T-helper 17 cell (primary cell): ENCODE data around the gene DRAP1. TPM values are rescaled to one million over a fixed set of nuclear protein-coding genes. Genes with fewer than 3 reads are reported as not detected.
A peak's percentile ranks its signal among the peaks of the same experiment; 100 is the strongest.

ENCODE experiments used
- ATAC-seq: fragments of 150-1000 bp; cut with Tn5 transposase; 2 replicates; pipeline ENCODE4 v1.10.0; 2021; ENCODE audit warnings: mild to moderate bottlenecking, moderate library complexity
- DNase-seq, 3 donors: peaks; one replicate each; pipeline versions ENCODE4 v3.0.0 to v3.0.0-alpha.2; 2020 to 2021
- H3K9me3 ChIP-seq: one replicate; pipeline ENCODE4 v1.7.0; 2013; ENCODE audit warnings: low read length, mild to moderate bottlenecking; ENCODE audit not compliant: control insufficient read depth, poor library complexity, severe bottlenecking
- H3K27ac Mint-ChIP-seq: one replicate; pipeline ENCODE4 v1.8.0; 2022; ENCODE audit warnings: mild to moderate bottlenecking, moderate library complexity, mixed read lengths
- H3K27me3 Mint-ChIP-seq: one replicate; pipeline ENCODE4 v1.8.0; 2022; ENCODE audit warnings: mixed read lengths
- H3K36me3 Mint-ChIP-seq: one replicate; pipeline ENCODE4 v1.8.0; 2022; ENCODE audit warnings: low read depth, mixed read lengths
- H3K4me1 Mint-ChIP-seq: one replicate; pipeline ENCODE4 v1.8.0; 2022; ENCODE audit warnings: mild to moderate bottlenecking, mixed read lengths
- H3K4me3 Mint-ChIP-seq: one replicate; pipeline ENCODE4 v1.8.0; 2022; ENCODE audit warnings: mild to moderate bottlenecking, moderate library complexity, mixed read lengths
- total RNA-seq, 4 donors: library from RNA in 2 of 4; stranded (reverse) in 2 of 4; gene quantifications; one replicate each; pipeline ENCODE4 v1.2.3 and lab custom pipeline; 2022 to 2026

The DRAP1 gene
- total RNA-seq, 2 donors from 2014 or later = 63.1 to 65.7 TPM

GRCh38 chr11:65919573-65920371, 546 bp downstream of the DRAP1 start:
- Mint-ChIP-seq H3K27me3 (no peaks in the 10 kb centered on the region), H3K27ac (peak overlapping the region; percentile 81), H3K36me3 (no peaks in the 10 kb centered on the region), H3K4me3 (peak overlapping the region; percentile 94), H3K4me1 (peaks cover 25% of the 10 kb centered on the region)
- H3K9me3 ChIP-seq = no peaks in the 10 kb centered on the region
- peak; percentile 47 for ATAC-seq
- DNase-seq = peak; percentile 42 to 66 (median 66)

DNA sequence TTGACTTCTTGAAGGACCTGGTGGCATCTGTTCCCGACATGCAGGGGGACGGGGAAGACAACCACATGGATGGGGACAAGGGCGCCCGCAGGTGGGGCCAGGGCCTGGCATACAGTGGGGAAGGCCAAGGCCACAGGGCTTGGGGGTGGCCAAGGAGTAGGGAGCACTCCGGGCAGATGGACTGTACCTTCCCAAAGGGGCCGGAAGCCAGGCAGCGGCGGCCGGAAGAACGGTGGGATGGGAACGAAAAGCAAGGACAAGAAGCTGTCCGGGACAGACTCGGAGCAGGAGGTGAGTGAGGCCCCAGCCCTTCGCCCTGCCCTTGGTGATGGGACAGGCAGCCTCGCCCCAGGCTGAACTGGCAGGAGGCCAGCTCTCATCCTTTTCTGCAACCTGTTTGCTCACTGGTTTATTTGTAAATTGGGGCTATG, 1.2 kb downstream of the DRAP1 start:
- ATAC-seq = no peak
- Mint-ChIP-seq H3K27me3 (no peaks in the 10 kb centered on the region), H3K27ac (peak overlapping the region; percentile 81), H3K36me3 (no peaks in the 10 kb centered on the region), H3K4me1 (peaks cover 19% of the 10 kb centered on the region), H3K4me3 (peak overlapping the region; percentile 94)
- DNase-seq = no peak
- no peaks in the 10 kb centered on the region for H3K9me3 ChIP-seq

- no peaks in the 10 kb centered on the region for H3K27me3 Mint-ChIP-seq
- H3K27ac Mint-ChIP-seq = peak overlapping the region; percentile 72
- ATAC-seq = no peak
- no peaks in the 10 kb centered on the region for H3K9me3 ChIP-seq
- peak overlapping the region; percentile 31 for H3K4me3 Mint-ChIP-seq
- no peak for DNase-seq
- H3K4me1 Mint-ChIP-seq = peaks cover 22% of the 10 kb centered on the region
- no peaks in the 10 kb centered on the region for H3K36me3 Mint-ChIP-seq
Observed at GRCh38 chr11:65921033-65921555, 1.9 kb downstream of the DRAP1 start.

DNA sequence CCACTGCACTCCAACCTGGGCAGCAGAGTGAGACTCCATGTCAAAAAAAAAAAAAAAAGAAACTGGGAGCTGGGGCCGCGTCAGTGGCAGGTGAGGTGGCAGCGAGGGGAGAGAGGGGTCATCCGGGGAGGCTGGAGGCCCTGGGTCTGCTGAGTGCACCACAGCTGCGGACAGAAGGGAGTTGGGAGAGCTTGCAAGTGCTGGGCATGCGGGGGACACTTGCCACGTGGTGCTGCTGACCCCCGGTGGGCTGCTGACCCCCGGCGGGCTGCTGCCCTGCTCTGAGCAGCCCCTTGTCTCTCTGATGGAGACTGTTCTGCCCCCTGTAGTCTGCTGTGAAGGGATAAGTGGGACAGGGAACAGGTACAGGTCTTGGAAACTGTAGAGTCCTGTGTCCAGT, 2.6 kb downstream of the DRAP1 start:
- Mint-ChIP-seq H3K36me3 (no peaks in the 10 kb centered on the region), H3K4me1 (peaks cover 18% of the 10 kb centered on the region), H3K27ac (peak overlapping the region; percentile 72), H3K4me3 (peak overlapping the region; percentile 41), H3K27me3 (no peaks in the 10 kb centered on the region)
- DNase-seq (no peak), ATAC-seq (no peak)
- H3K9me3 ChIP-seq = no peaks in the 10 kb centered on the region

DNA sequence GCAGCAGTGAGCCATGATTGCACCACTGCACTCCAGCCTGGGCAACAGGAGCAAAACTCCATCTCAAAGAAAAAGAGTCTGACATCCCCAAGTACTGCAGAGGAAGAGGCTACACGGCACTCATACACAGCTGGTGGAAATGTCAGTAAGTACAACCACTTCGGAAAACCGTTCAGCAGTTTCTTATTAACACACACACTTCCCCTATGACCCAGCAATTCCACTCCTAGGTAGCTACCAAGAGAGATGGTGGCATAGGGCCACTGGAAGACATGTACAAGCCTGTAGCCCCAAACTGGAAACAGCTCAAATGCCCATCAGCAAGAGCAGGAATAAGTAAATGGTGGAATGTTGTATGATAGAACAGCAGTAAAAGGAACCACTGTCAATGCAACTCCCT, 3.3 kb downstream of the DRAP1 start:
- Mint-ChIP-seq H3K4me3 (no peak overlapping the region), H3K27ac (peak overlapping the region; percentile 72), H3K27me3 (no peaks in the 10 kb centered on the region)

DNA sequence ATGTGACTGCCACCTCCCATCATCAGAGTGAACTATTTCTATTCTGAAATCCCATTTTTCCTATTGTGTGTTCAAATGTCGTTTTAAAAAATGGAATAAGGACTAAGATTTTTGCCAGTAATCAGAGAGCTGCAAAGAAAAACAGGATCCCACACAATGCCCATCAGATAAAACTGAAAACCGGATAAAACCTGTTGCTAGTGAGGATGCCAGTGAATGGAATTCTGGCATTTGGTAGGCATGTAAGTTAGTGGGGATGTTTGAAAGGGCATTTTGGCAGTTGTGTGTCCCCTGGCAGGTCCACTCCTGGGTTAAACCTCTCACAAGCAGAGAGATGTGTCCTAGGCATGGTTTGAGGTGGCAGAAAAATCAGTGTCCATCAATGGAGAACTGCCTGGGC, 6.2 kb downstream of the DRAP1 start:
- H3K4me1 Mint-ChIP-seq = peaks cover 25% of the 10 kb centered on the region
- DNase-seq (no peak), ATAC-seq (no peak)
- H3K36me3 Mint-ChIP-seq = no peaks in the 10 kb centered on the region
- no peak overlapping the region for H3K27ac Mint-ChIP-seq
- H3K4me3 Mint-ChIP-seq = no peak overlapping the region
- H3K9me3 ChIP-seq = no peaks in the 10 kb centered on the region
- H3K27me3 Mint-ChIP-seq = no peaks in the 10 kb centered on the region

More for the DNA sequence above, 3.3 kb downstream of the DRAP1 start:
- peaks cover 19% of the 10 kb centered on the region for H3K4me1 Mint-ChIP-seq
- ATAC-seq = no peak
- no peak for DNase-seq
- H3K36me3 Mint-ChIP-seq = no peaks in the 10 kb centered on the region
- no peaks in the 10 kb centered on the region for H3K9me3 ChIP-seq

DNA sequence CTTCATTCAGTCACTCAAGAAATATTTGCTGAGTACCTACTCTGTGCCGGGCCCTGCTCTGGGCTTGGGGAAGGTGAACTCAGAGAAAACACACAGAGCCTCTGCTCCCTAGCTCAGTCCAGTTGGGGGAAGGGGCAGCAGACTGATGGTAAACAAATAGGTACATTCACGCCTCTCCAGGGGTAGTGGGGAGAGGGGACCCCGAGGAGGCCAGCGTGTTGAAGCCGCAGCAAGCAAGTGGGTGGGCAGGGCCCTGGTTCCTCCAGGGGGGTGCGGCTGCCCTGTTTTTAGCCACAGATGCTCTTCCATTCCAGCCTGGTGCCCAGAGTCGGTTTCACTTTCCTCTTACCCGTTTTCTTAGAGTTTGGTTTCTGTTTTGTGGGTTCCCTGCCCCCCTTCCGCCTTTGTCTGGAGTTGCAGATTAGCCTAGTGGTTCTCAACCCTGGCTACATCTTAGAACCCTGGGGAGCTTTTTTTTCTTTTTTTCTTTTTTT, 8.7 kb downstream of the DRAP1 start:
- peaks cover 26% of the 10 kb centered on the region for H3K4me1 Mint-ChIP-seq
- peak; percentile 98 for ATAC-seq
- H3K4me3 Mint-ChIP-seq = peak overlapping the region; percentile 77
- H3K9me3 ChIP-seq = no peaks in the 10 kb centered on the region
- H3K27me3 Mint-ChIP-seq = no peaks in the 10 kb centered on the region
- no peaks in the 10 kb centered on the region for H3K36me3 Mint-ChIP-seq
- H3K27ac Mint-ChIP-seq = peak overlapping the region; percentile 96
- DNase-seq = peak; percentile 42 to 55 (median 50)

- no peaks in the 10 kb centered on the region for H3K9me3 ChIP-seq
- Mint-ChIP-seq H3K4me3 (peak overlapping the region; percentile 77), H3K4me1 (peaks cover 26% of the 10 kb centered on the region), H3K36me3 (no peaks in the 10 kb centered on the region), H3K27me3 (no peaks in the 10 kb centered on the region), H3K27ac (peak overlapping the region; percentile 96)
- no peak for ATAC-seq
- DNase-seq = no peak
Observed at GRCh38 chr11:65928667-65929066, 9.4 kb downstream of the DRAP1 start.

GRCh38 chr11:65931773-65932557, 12.7 kb downstream of the DRAP1 start:
- no peaks in the 10 kb centered on the region for H3K36me3 Mint-ChIP-seq
- H3K27me3 Mint-ChIP-seq = no peaks in the 10 kb centered on the region
- ATAC-seq (no peak), DNase-seq (no peak)
- peaks cover 23% of the 10 kb centered on the region for H3K4me1 Mint-ChIP-seq
- no peak overlapping the region for H3K4me3 Mint-ChIP-seq
- H3K27ac Mint-ChIP-seq = no peak overlapping the region
- no peaks in the 10 kb centered on the region for H3K9me3 ChIP-seq

- Mint-ChIP-seq H3K36me3 (no peaks in the 10 kb centered on the region), H3K4me1 (peaks cover 19% of the 10 kb centered on the region), H3K27ac (no peak overlapping the region), H3K4me3 (no peak overlapping the region), H3K27me3 (no peaks in the 10 kb centered on the region)
- no peak for DNase-seq
- no peaks in the 10 kb centered on the region for H3K9me3 ChIP-seq
- ATAC-seq = no peak
Observed at GRCh38 chr11:65932558-65932919, 13.3 kb downstream of the DRAP1 start.

GRCh38 chr11:65934014-65934413, 14.8 kb downstream of the DRAP1 start:
- no peaks in the 10 kb centered on the region for H3K9me3 ChIP-seq
- ATAC-seq = no peak
- Mint-ChIP-seq H3K4me3 (no peak overlapping the region), H3K27me3 (no peaks in the 10 kb centered on the region), H3K27ac (no peak overlapping the region), H3K36me3 (no peaks in the 10 kb centered on the region), H3K4me1 (peaks cover 9% of the 10 kb centered on the region)
- no peak for DNase-seq

GRCh38 chr11:65937766-65938165, 18.5 kb downstream of the DRAP1 start:
- H3K27me3 Mint-ChIP-seq = no peaks in the 10 kb centered on the region
- peaks cover 5% of the 10 kb centered on the region for H3K36me3 Mint-ChIP-seq
- H3K9me3 ChIP-seq = no peaks in the 10 kb centered on the region
- no peak overlapping the region for H3K27ac Mint-ChIP-seq
- H3K4me1 Mint-ChIP-seq = peaks cover 6% of the 10 kb centered on the region
- no peak for DNase-seq
- no peak overlapping the region for H3K4me3 Mint-ChIP-seq
- no peak for ATAC-seq

DNA sequence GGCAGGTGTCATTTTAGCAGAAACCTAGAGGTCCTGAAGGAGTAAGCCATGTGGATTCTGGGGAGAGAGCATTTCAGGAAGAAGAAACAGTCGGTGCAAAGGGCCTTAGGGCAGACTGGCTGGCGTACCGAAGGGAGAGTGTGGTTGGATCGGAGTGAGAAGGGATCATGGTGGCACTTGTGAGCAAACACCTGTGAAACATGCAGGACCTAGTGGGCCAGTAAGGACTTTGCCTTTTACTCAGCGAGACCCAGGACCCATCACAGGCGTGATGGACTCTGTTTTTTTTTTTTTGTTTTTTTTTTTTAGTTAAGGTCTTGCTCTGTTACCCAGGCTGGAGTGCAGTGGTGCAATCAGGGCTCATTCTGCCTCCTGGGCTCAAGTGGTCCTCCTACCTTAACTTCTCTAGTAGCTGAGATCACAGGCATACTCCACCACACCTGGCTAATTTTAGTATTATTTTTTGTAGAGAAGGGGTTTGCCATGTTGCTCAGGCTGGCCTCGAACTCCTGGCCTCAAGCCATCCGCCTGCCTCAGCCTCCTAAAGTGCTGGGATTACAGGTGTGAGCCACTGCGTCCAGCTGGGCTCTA, 22.6 kb downstream of the DRAP1 start:
- peaks cover 6% of the 10 kb centered on the region for H3K4me1 Mint-ChIP-seq
- no peaks in the 10 kb centered on the region for H3K9me3 ChIP-seq
- no peak overlapping the region for H3K4me3 Mint-ChIP-seq
- DNase-seq (no peak), ATAC-seq (no peak)
- H3K27ac Mint-ChIP-seq = no peak overlapping the region
- peaks cover 5% of the 10 kb centered on the region for H3K36me3 Mint-ChIP-seq
- H3K27me3 Mint-ChIP-seq = no peaks in the 10 kb centered on the region
